HL-60 (cell line): ENCODE results near the gene ZNF678.
"Not testable (repeated sequence)": the region's sequence is repeated elsewhere in the genome, so short reads cannot be mapped to it uniquely, and the experiment has no call there.

Source experiments
- GABPA ChIP-seq: IDR thresholded peaks from 2 replicates; pipeline ENCODE4 v1.6.1; 2012; ENCODE audit warnings: low read depth
- POLR2AphosphoS5 ChIP-seq: IDR thresholded peaks from 2 replicates; pipeline ENCODE4 v1.6.1; 2012; ENCODE audit warnings: low read depth
- TF ChIP-seq, protein P1 (sequence below): IDR thresholded peaks from one replicate; pipeline ENCODE4 v1.5.1; 2011; ENCODE audit warnings: low read length, control low read depth, inconsistent platforms; ENCODE audit not compliant: insufficient read depth
- TF ChIP-seq, protein P2 (sequence below): IDR thresholded peaks from 2 replicates; pipeline ENCODE4 v1.6.1; 2012; ENCODE audit warnings: low read depth; ENCODE audit not compliant: insufficient replicate concordance

DNA sequence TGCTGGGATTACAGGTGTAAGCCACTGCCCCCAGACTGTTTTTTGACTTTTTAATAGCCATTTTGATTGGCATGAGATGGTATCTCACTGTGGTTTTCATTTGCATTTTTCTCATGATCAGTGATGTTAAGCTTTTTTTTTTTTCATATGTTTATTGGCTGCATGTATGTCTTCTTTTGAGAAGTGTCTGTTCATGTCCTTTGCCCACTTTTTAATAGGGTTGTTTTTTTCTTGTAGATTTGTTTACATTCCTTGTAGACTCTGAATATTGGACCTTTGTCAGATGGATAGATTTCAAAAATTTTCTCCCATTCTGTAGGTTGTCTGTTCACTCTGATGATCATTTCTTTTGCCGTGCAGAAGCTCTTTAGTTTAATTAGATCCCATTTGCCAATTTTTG, 25.4 kb downstream of the ZNF678 start:
- TF ChIP-seq, protein P1, sequence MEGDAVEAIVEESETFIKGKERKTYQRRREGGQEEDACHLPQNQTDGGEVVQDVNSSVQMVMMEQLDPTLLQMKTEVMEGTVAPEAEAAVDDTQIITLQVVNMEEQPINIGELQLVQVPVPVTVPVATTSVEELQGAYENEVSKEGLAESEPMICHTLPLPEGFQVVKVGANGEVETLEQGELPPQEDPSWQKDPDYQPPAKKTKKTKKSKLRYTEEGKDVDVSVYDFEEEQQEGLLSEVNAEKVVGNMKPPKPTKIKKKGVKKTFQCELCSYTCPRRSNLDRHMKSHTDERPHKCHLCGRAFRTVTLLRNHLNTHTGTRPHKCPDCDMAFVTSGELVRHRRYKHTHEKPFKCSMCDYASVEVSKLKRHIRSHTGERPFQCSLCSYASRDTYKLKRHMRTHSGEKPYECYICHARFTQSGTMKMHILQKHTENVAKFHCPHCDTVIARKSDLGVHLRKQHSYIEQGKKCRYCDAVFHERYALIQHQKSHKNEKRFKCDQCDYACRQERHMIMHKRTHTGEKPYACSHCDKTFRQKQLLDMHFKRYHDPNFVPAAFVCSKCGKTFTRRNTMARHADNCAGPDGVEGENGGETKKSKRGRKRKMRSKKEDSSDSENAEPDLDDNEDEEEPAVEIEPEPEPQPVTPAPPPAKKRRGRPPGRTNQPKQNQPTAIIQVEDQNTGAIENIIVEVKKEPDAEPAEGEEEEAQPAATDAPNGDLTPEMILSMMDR, result not testable (repeated sequence)
- not testable (repeated sequence) for TF ChIP-seq POLR2AphosphoS5, GABPA
- TF ChIP-seq, protein P2, sequence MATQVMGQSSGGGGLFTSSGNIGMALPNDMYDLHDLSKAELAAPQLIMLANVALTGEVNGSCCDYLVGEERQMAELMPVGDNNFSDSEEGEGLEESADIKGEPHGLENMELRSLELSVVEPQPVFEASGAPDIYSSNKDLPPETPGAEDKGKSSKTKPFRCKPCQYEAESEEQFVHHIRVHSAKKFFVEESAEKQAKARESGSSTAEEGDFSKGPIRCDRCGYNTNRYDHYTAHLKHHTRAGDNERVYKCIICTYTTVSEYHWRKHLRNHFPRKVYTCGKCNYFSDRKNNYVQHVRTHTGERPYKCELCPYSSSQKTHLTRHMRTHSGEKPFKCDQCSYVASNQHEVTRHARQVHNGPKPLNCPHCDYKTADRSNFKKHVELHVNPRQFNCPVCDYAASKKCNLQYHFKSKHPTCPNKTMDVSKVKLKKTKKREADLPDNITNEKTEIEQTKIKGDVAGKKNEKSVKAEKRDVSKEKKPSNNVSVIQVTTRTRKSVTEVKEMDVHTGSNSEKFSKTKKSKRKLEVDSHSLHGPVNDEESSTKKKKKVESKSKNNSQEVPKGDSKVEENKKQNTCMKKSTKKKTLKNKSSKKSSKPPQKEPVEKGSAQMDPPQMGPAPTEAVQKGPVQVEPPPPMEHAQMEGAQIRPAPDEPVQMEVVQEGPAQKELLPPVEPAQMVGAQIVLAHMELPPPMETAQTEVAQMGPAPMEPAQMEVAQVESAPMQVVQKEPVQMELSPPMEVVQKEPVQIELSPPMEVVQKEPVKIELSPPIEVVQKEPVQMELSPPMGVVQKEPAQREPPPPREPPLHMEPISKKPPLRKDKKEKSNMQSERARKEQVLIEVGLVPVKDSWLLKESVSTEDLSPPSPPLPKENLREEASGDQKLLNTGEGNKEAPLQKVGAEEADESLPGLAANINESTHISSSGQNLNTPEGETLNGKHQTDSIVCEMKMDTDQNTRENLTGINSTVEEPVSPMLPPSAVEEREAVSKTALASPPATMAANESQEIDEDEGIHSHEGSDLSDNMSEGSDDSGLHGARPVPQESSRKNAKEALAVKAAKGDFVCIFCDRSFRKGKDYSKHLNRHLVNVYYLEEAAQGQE, result not testable (repeated sequence)
